Measurements from ENCODE around the gene ACACA.
A peak's percentile ranks its signal among the peaks of the same experiment; 100 is the strongest.

ACACA gene

GRCh38 chr17:37283414-37283961 is 123.1 kb downstream of the ACACA start:
- ChIA-PET POLR2A (no interaction called here), CTCF (no interaction called here)
- no peak for DNase-seq (ENCODE audit: extremely low spot score)
- no peak for TF ChIP-seq SUZ12 (IDR thresholded peaks at IDR 0.05)
- no peak for TF ChIP-seq TARDBP (IDR thresholded peaks at IDR 0.05)
- TF ChIP-seq NFRKB (IDR thresholded peaks at IDR 0.05): no peak
- no peak for TF ChIP-seq PKNOX1 (IDR thresholded peaks at IDR 0.05)
- TF ChIP-seq LEF1 (IDR thresholded peaks at IDR 0.05; ENCODE audit: borderline replicate concordance): no peak
- no peak for TF ChIP-seq CTBP1 (IDR thresholded peaks at IDR 0.05; ENCODE audit: borderline replicate concordance)

GRCh38 chr17:37280841-37281240 is 125.8 kb downstream of the ACACA start:
- ChIA-PET POLR2A (no interaction called here), CTCF (interaction anchor here (1.0 kb wide), 1 partner anchor 19 kb away, joined by 3 read pairs; no protein-coding TSS in a partner anchor)
- no peak for DNase-seq (ENCODE audit: extremely low spot score)
- TF ChIP-seq FOXM1 (IDR thresholded peaks at IDR 0.05; ENCODE audit: borderline replicate concordance) (no peak), ARNT (IDR thresholded peaks at IDR 0.05) (no peak), BHLHE40 (IDR thresholded peaks at IDR 0.05; ENCODE audit: borderline replicate concordance) (no peak), ELF4 (IDR thresholded peaks at IDR 0.05) (no peak), HDGF (IDR thresholded peaks at IDR 0.05; ENCODE audit: borderline replicate concordance) (no peak)

- TF ChIP-seq CTBP1 (IDR thresholded peaks at IDR 0.05; ENCODE audit: borderline replicate concordance): no peak
- no peak for TF ChIP-seq TARDBP (IDR thresholded peaks at IDR 0.05)
- TF ChIP-seq NFRKB (IDR thresholded peaks at IDR 0.05): no peak
- no peak for TF ChIP-seq BHLHE40 (IDR thresholded peaks at IDR 0.05; ENCODE audit: borderline replicate concordance)
- no peak for TF ChIP-seq FOXK2 (IDR thresholded peaks at IDR 0.05)
- TF ChIP-seq ELF4 (IDR thresholded peaks at IDR 0.05): no peak
- TF ChIP-seq SUZ12 (IDR thresholded peaks at IDR 0.05): no peak
- no peak for TF ChIP-seq ZNF384 (IDR thresholded peaks at IDR 0.05)
- TF ChIP-seq LEF1 (IDR thresholded peaks at IDR 0.05; ENCODE audit: borderline replicate concordance): no peak
- TF ChIP-seq L3MBTL2 (conservative IDR thresholded peaks at IDR 0.05): no peak
- no peak for TF ChIP-seq ARNT (IDR thresholded peaks at IDR 0.05)
- no peak for TF ChIP-seq FOXA1 (IDR thresholded peaks at IDR 0.05)
- CTCF ChIA-PET: no interaction called here
- DNase-seq (ENCODE audit: extremely low spot score): no peak
- POLR2A ChIA-PET: no interaction called here
Observed at GRCh38 chr17:37278247-37278894, 128.3 kb downstream of the ACACA start.

GRCh38 chr17:37276475-37276874 is 130.2 kb downstream of the ACACA start:
- ChIA-PET CTCF (interaction anchor here (0.8 kb wide), 1 partner anchor 10 kb away, joined by 3 read pairs; no protein-coding TSS in a partner anchor), POLR2A (no interaction called here)
- TF ChIP-seq TARDBP (IDR thresholded peaks at IDR 0.05) (no peak), FOXK2 (IDR thresholded peaks at IDR 0.05) (no peak)
- DNase-seq (ENCODE audit: extremely low spot score): no peak

GRCh38 chr17:37274461-37274860 is 132.2 kb downstream of the ACACA start:
- peak; percentile 38 for DNase-seq (ENCODE audit: extremely low spot score)
- TF ChIP-seq PKNOX1 (IDR thresholded peaks at IDR 0.05) (peak; percentile 88), CTBP1 (IDR thresholded peaks at IDR 0.05; ENCODE audit: borderline replicate concordance) (peak; percentile 53; the same call in 1 of the 2 replicates), ELF4 (IDR thresholded peaks at IDR 0.05) (no peak)
- POLR2A ChIA-PET: no interaction called here
- CTCF ChIA-PET: no interaction called here

GRCh38 chr17:37273409-37274051 is 133.1 kb downstream of the ACACA start:
- ChIA-PET POLR2A (no interaction called here), CTCF (no interaction called here)
- no peak for DNase-seq (ENCODE audit: extremely low spot score)
- TF ChIP-seq LEF1 (IDR thresholded peaks at IDR 0.05; ENCODE audit: borderline replicate concordance): no peak
- TF ChIP-seq NFRKB (IDR thresholded peaks at IDR 0.05): no peak
- no peak for TF ChIP-seq FOXA1 (IDR thresholded peaks at IDR 0.05)
- no peak for TF ChIP-seq ARNT (IDR thresholded peaks at IDR 0.05)
- TF ChIP-seq FOXK2 (IDR thresholded peaks at IDR 0.05): no peak
- no peak for TF ChIP-seq HDGF (IDR thresholded peaks at IDR 0.05; ENCODE audit: borderline replicate concordance)
- TF ChIP-seq CTBP1 (IDR thresholded peaks at IDR 0.05; ENCODE audit: borderline replicate concordance): no peak
- TF ChIP-seq ELF4 (IDR thresholded peaks at IDR 0.05): no peak

GRCh38 chr17:37265446-37266173 is 141.0 kb downstream of the ACACA start:
- no peak for DNase-seq (ENCODE audit: extremely low spot score)
- TF ChIP-seq FOXM1 (IDR thresholded peaks at IDR 0.05; ENCODE audit: borderline replicate concordance): no peak
- no peak for TF ChIP-seq L3MBTL2 (conservative IDR thresholded peaks at IDR 0.05)
- TF ChIP-seq BHLHE40 (IDR thresholded peaks at IDR 0.05; ENCODE audit: borderline replicate concordance): no peak
- no peak for TF ChIP-seq SP1 (IDR thresholded peaks at IDR 0.05)
- TF ChIP-seq HDGF (IDR thresholded peaks at IDR 0.05; ENCODE audit: borderline replicate concordance): no peak
- no peak for TF ChIP-seq ELF4 (IDR thresholded peaks at IDR 0.05)
- TF ChIP-seq LEF1 (IDR thresholded peaks at IDR 0.05; ENCODE audit: borderline replicate concordance): no peak
- no peak for TF ChIP-seq FOXK2 (IDR thresholded peaks at IDR 0.05)
- TF ChIP-seq NFRKB (IDR thresholded peaks at IDR 0.05): no peak
- TF ChIP-seq FOXA1 (IDR thresholded peaks at IDR 0.05): no peak
- no peak for TF ChIP-seq SUZ12 (IDR thresholded peaks at IDR 0.05)
- TF ChIP-seq PKNOX1 (IDR thresholded peaks at IDR 0.05): no peak
- no peak for TF ChIP-seq ARNT (IDR thresholded peaks at IDR 0.05)
- no peak for TF ChIP-seq CTBP1 (IDR thresholded peaks at IDR 0.05; ENCODE audit: borderline replicate concordance)
- TF ChIP-seq TARDBP (IDR thresholded peaks at IDR 0.05): no peak
- no peak for TF ChIP-seq ZNF384 (IDR thresholded peaks at IDR 0.05)
- ChIA-PET POLR2A (no interaction called here), CTCF (no interaction called here)

Measured in HEK293T (cell line).